GM19035 (cell line): ENCODE measurements around the gene SYNJ2BP.

ENCODE experiments used
- ATAC-seq: cut with Tn5 transposase; IDR thresholded peaks from one replicate; pipeline ENCODE4 v1.9.1; 2021; ENCODE audit not compliant: unreplicated experiment

SYNJ2BP gene

DNA sequence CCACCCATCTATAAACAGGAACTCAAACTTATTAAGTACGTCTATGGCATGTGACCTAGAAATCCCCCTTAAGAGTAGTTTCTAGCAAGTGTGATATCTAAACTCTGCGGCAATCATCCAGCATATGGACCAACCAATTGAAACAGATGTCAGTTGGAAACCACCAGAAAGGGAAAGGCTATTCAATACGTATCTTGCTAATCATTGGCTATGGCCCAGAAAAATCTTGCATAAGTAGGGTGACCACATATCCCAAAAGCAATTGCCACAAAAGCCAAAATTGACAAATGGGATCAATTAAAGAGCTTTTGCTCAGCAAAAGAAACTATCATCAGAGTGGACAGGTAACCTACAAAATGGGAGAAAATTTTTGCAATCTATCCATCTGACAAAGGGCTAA, 24.2 kb downstream of the SYNJ2BP start:
- ATAC-seq = no peak

DNA sequence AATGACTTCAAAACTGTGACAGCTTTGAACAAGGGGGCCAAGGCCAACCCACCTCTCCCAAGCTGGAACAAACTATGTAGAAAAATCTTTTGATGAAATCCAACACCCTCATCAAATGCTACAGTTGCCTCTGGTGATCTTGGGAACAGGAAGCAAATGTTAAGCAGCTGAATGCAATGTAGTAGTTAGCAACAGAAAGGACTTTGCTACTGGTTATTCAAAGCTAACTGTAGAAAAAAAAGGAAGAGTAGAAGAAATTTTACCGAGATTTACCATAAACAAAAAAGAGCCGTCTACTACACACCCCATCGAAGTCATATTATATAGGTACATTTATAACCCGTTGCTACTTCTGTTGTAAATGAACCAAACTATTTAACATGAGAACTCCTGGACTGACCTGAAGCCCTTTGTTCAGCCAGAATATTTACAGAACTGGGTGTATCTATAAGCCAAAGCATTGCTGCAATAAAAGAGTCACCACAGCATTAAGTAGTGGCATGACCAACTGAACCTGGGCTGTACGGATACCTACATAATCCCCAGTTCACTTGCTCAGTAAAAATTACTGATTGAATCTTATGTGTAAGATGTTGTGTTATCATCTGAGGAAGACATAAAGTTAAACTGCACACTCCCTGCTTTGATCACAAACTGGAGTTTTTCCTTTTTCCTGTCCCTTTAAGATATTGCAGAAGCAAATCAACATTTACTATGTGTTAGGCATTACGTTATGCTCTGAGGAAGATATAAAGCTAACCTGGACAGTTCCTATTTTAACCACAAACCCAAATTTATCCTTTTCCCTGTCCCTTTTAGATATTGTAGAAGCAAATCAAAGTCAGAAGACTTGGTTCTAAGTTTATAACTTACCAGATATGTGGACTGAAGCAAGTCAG, 25.1 kb downstream of the SYNJ2BP start:
- no peak for ATAC-seq

DNA sequence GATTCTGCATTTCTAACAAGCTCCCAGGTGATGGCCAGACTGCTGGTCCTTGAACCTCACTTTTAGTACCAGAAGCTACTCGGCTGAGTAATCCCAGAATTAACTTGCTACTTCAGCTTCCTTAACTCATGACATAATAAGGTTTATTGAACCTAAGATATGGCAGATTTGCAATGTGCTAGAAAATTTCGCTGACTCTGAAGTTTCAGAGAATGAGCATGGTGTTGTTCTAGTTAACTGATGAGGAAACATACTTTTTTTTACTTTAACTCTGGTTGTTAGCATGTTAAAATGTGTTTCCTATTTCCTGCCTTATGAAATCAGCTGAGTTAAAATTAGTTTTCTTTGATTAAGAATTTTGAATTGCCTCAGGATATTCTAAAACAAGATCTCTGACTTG, 34.4 kb downstream of the SYNJ2BP start:
- ATAC-seq = no peak

DNA sequence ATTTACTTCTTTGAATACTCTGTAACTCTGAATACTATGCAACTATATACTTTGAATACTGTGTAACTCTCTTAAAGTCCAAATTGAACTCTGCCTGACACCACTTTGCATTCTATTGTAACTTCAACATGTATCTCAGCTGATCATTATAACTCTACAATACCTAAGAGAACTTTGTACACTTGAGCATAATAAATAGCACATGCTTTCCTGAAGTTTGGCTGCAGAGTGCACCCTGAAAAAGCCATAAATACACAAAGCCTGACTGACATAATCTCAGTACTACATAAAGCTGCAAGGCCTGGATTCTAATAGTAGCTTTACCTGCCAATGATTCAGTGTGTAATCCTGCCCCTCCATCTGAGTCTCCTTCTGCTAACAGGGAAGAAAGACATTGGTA, 36.1 kb downstream of the SYNJ2BP start:
- no peak for ATAC-seq

DNA sequence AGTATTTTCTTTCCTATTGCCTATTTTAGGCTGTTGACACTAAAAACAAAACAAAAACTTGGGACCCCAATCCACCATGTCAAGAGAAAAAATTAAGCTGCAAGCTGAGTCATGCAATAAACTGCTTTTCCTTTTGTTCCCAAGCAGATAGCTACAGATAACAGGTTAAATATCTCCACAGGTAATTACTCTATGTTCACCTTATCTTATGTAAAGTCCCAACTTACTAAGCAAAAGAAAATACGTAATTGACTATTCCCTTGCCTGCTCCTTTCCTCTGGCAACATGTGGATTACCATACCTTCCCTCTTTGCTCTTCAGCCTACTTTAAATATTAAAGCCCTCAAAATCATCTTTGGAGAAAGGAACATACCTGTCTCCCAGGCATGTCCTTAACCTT, 38.2 kb downstream of the SYNJ2BP start:
- ATAC-seq = no peak
